Measurements from ENCODE around the gene OR5H14.
A peak's percentile ranks its signal among the peaks of the same experiment; 100 is the strongest.
"Not testable (repeated sequence)": the region's sequence is repeated elsewhere in the genome, so short reads cannot be mapped to it uniquely, and the experiment has no call there.

The OR5H14 gene

GRCh38 chr3:98148751-98149150, 1.5 kb downstream of the OR5H14 start:
- WGBS, 2 experiments (ENCODE audit: insufficient coverage in 2 of 2): 40% methylated on average over 1 of the region's 3 CpGs; no CpG with 5 or more reads in 1 of the 2 experiments
- Histone ChIP-seq H3K9me3 (ENCODE audit: control insufficient read depth, low read length) (no peaks in the 10 kb centered on the region), H3K36me3 (ENCODE audit: control insufficient read depth, insufficient read depth, low read length) (no peaks in the 10 kb centered on the region), H3K4me3 (ENCODE audit: extremely low read depth, insufficient read depth, low read length, poor library complexity, severe bottlenecking) (no peak overlapping the region), H3K27ac (ENCODE audit: low read depth, low read length, severe bottlenecking) (no peak overlapping the region), H3K4me1 (ENCODE audit: control insufficient read depth, insufficient read depth, low read length, poor library complexity, severe bottlenecking) (peaks cover 6% of the 10 kb centered on the region)

- not testable (repeated sequence) for H3K27ac ChIP-seq (ENCODE audit: low read depth, low read length, severe bottlenecking); H3K9me3 ChIP-seq (ENCODE audit: control insufficient read depth, low read length); H3K36me3 ChIP-seq (ENCODE audit: control insufficient read depth, insufficient read depth, low read length); H3K4me1 ChIP-seq (ENCODE audit: control insufficient read depth, insufficient read depth, low read length, poor library complexity, severe bottlenecking); H3K4me3 ChIP-seq (ENCODE audit: extremely low read depth, insufficient read depth, low read length, poor library complexity, severe bottlenecking)
- 93 to 100% methylated on average over 2 to 3 of the region's 4 CpGs for WGBS, 2 experiments (ENCODE audit: insufficient coverage in 2 of 2)
These were observed 2.2 kb downstream of the OR5H14 start for GRCh38 chr3:98149456-98149855.

- Histone ChIP-seq H3K4me3 (ENCODE audit: extremely low read depth, insufficient read depth, low read length, poor library complexity, severe bottlenecking) (no peak overlapping the region), H3K36me3 (ENCODE audit: control insufficient read depth, insufficient read depth, low read length) (no peaks in the 10 kb centered on the region), H3K4me1 (ENCODE audit: control insufficient read depth, insufficient read depth, low read length, poor library complexity, severe bottlenecking) (peaks cover 6% of the 10 kb centered on the region), H3K27ac (ENCODE audit: low read depth, low read length, severe bottlenecking) (peak overlapping the region; percentile 73), H3K9me3 (ENCODE audit: control insufficient read depth, low read length) (no peaks in the 10 kb centered on the region)
- WGBS, 2 experiments (ENCODE audit: insufficient coverage in 2 of 2): 64 to 67% methylated on average over 3 to 4 of the region's 5 CpGs
These were observed 4.0 kb downstream of the OR5H14 start for GRCh38 chr3:98151241-98151640.

DNA sequence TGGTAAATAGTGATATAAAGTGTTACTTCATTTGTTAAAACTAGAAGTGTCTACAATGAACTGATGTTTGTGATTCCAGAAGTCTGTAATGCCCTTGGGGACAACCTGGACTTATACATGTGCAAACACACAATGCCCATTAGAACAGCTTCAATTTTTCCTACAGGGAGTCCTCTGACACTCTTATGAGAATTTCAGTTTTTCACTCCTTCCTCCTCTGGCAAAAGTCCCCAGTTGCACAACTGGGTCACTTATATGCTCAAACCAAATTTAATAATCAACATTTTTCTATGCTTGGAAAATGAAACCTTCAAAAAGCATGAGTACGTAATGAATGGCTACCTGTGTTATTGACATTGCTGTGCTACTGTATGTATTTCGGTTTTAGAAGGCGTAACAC, 19.1 kb downstream of the OR5H14 start, which contains the start of gene OR5H15:
TSS of gene OR5H15 (plus strand) at position 301 of the 400 bp plus-strand sequence. CDS start 2,004 bp downstream, outside the sequence.
- no peaks in the 10 kb centered on the region for H3K9me3 ChIP-seq (ENCODE audit: control insufficient read depth, low read length)
- no peaks in the 10 kb centered on the region for H3K4me1 ChIP-seq (ENCODE audit: control insufficient read depth, insufficient read depth, low read length, poor library complexity, severe bottlenecking)
- H3K27ac ChIP-seq (ENCODE audit: low read depth, low read length, severe bottlenecking): no peak within 1 kb of the TSS
- WGBS, 2 experiments (ENCODE audit: insufficient coverage in 2 of 2): no CpG with 5 or more reads among the region's 3 CpGs
- H3K36me3 ChIP-seq (ENCODE audit: control insufficient read depth, insufficient read depth, low read length): no peaks in the 10 kb centered on the region
- H3K4me3 ChIP-seq (ENCODE audit: extremely low read depth, insufficient read depth, low read length, poor library complexity, severe bottlenecking): no peak within 1 kb of the TSS

- no peaks in the 10 kb centered on the region for H3K4me1 ChIP-seq (ENCODE audit: control insufficient read depth, insufficient read depth, low read length, poor library complexity, severe bottlenecking)
- H3K27ac ChIP-seq (ENCODE audit: low read depth, low read length, severe bottlenecking): no peak overlapping the region
- no peak overlapping the region for H3K4me3 ChIP-seq (ENCODE audit: extremely low read depth, insufficient read depth, low read length, poor library complexity, severe bottlenecking)
- H3K9me3 ChIP-seq (ENCODE audit: control insufficient read depth, low read length): no peaks in the 10 kb centered on the region
- 78 to 90% methylated on average over 1 of the region's 1 CpG for WGBS, 2 experiments (ENCODE audit: insufficient coverage in 2 of 2)
- no peaks in the 10 kb centered on the region for H3K36me3 ChIP-seq (ENCODE audit: control insufficient read depth, insufficient read depth, low read length)
These were observed 23.8 kb downstream of the OR5H14 start for GRCh38 chr3:98171071-98171470.

GRCh38 chr3:98172621-98173020, 25.3 kb downstream of the OR5H14 start:
- H3K4me3 ChIP-seq (ENCODE audit: extremely low read depth, insufficient read depth, low read length, poor library complexity, severe bottlenecking): no peak overlapping the region
- WGBS, 2 experiments (ENCODE audit: insufficient coverage in 2 of 2): 84 to 97% methylated on average over 5 of the region's 7 CpGs
- H3K36me3 ChIP-seq (ENCODE audit: control insufficient read depth, insufficient read depth, low read length): no peaks in the 10 kb centered on the region
- no peaks in the 10 kb centered on the region for H3K9me3 ChIP-seq (ENCODE audit: control insufficient read depth, low read length)
- no peak overlapping the region for H3K27ac ChIP-seq (ENCODE audit: low read depth, low read length, severe bottlenecking)
- no peaks in the 10 kb centered on the region for H3K4me1 ChIP-seq (ENCODE audit: control insufficient read depth, insufficient read depth, low read length, poor library complexity, severe bottlenecking)

DNA sequence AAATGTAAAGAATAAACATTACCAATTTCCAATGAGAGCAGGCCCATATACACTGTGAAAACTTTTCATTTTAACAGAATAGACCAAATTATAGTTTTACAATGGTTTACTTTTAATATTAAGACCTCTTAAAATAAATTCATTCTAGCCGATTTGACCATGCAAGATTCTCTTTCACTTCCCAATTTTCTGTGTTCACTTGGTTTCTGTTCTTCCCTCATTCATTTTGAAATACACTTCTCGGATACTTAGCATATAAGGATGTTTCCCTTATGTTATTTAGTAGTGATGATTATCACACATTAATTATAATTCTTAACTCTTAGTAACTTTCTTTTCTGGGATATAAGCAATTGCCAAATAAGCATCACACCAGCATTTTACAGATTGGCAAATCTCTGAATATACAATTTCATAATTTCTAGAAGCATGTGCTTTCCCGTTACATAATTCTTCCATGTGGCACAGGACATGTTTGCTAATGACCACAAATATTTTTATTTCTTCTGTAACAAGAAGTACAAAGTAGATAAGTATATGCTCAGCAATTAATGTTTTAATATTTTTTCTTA, 33.1 kb downstream of the OR5H14 start:
- 93 to 100% methylated on average over 2 of the region's 3 CpGs for WGBS, 2 experiments (ENCODE audit: insufficient coverage in 2 of 2)
- H3K36me3 ChIP-seq (ENCODE audit: control insufficient read depth, insufficient read depth, low read length): no peaks in the 10 kb centered on the region
- no peaks in the 10 kb centered on the region for H3K9me3 ChIP-seq (ENCODE audit: control insufficient read depth, low read length)
- H3K4me3 ChIP-seq (ENCODE audit: extremely low read depth, insufficient read depth, low read length, poor library complexity, severe bottlenecking): no peak overlapping the region
- H3K4me1 ChIP-seq (ENCODE audit: control insufficient read depth, insufficient read depth, low read length, poor library complexity, severe bottlenecking): no peaks in the 10 kb centered on the region
- no peak overlapping the region for H3K27ac ChIP-seq (ENCODE audit: low read depth, low read length, severe bottlenecking)

DNA sequence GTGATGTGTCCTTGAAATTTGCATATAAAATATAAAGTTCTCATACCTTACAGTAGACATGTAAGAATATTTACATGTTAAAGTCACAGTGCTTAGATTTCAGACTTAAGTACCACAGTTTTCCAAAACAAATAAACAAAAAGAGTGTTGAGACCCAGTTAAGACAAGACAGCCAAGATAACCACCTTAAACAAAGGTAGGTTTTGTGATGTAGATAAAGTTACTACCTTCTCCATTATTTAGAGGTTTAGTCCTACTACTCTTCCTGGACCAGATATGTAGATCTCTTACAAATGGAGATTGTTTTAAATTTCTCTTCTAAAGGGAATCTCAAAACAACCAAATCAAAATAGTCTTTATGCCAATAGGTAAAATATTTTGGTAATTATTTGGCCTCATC, 34.9 kb downstream of the OR5H14 start:
- no peak overlapping the region for H3K27ac ChIP-seq (ENCODE audit: low read depth, low read length, severe bottlenecking)
- no peaks in the 10 kb centered on the region for H3K36me3 ChIP-seq (ENCODE audit: control insufficient read depth, insufficient read depth, low read length)
- H3K4me1 ChIP-seq (ENCODE audit: control insufficient read depth, insufficient read depth, low read length, poor library complexity, severe bottlenecking): no peaks in the 10 kb centered on the region
- H3K9me3 ChIP-seq (ENCODE audit: control insufficient read depth, low read length): no peaks in the 10 kb centered on the region
- no peak overlapping the region for H3K4me3 ChIP-seq (ENCODE audit: extremely low read depth, insufficient read depth, low read length, poor library complexity, severe bottlenecking)

DNA sequence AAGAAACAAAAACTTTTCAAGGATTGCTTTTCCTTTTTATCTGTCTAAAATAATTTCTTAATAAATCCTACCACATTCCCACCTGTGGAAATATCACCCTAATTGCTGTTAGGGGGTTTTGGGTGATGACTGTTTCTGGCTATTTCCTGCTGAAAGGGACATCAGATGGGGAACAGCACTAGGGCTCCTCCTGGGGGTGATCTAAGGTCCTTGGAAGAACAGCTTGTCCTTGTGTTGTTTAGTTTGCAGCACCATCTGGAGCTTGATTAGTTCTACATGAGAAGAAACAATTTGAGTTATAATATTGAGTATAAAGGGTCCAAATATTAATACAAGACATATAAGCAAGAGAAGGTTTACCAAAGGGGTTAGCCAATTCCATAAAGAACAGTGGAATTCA, 37.9 kb downstream of the OR5H14 start:
- Histone ChIP-seq H3K27ac (ENCODE audit: low read depth, low read length, severe bottlenecking) (no peak overlapping the region), H3K4me1 (ENCODE audit: control insufficient read depth, insufficient read depth, low read length, poor library complexity, severe bottlenecking) (no peaks in the 10 kb centered on the region), H3K36me3 (ENCODE audit: control insufficient read depth, insufficient read depth, low read length) (no peaks in the 10 kb centered on the region), H3K4me3 (ENCODE audit: extremely low read depth, insufficient read depth, low read length, poor library complexity, severe bottlenecking) (no peak overlapping the region), H3K9me3 (ENCODE audit: control insufficient read depth, low read length) (no peaks in the 10 kb centered on the region)

DNA sequence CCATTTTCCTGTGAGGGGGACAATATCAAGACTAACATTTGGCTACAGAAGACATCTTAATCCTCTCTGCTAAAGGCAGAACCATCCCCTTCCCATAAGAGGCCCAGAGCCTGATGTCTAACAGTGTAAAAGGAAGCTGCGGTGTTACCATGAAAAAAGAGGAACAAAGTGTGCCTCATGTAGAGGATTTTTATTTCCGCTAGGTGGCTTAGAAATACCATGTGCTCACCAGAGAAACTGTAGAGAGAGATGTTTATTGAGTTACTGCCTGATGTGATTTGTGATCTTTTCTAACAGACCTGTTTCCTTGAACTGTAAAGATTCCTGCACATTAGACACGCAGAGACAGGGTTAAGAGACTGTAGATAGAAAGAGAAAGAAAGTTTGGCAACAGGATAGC, 41.3 kb downstream of the OR5H14 start:
- Histone ChIP-seq H3K4me3 (ENCODE audit: extremely low read depth, insufficient read depth, low read length, poor library complexity, severe bottlenecking) (no peak overlapping the region), H3K9me3 (ENCODE audit: control insufficient read depth, low read length) (no peaks in the 10 kb centered on the region)
- WGBS, 2 experiments (ENCODE audit: insufficient coverage in 2 of 2): 42 to 45% methylated on average over 2 of the region's 3 CpGs

GRCh38 chr3:98190911-98191310, 43.6 kb downstream of the OR5H14 start:
- H3K27ac ChIP-seq (ENCODE audit: low read depth, low read length, severe bottlenecking); H3K36me3 ChIP-seq (ENCODE audit: control insufficient read depth, insufficient read depth, low read length); H3K4me3 ChIP-seq (ENCODE audit: extremely low read depth, insufficient read depth, low read length, poor library complexity, severe bottlenecking); H3K9me3 ChIP-seq (ENCODE audit: control insufficient read depth, low read length): not testable (repeated sequence)
- peaks cover 10% of the 10 kb centered on the region for H3K4me1 ChIP-seq (ENCODE audit: control insufficient read depth, insufficient read depth, low read length, poor library complexity, severe bottlenecking)

More for the DNA sequence above, 41.3 kb downstream of the OR5H14 start:
- H3K27ac ChIP-seq (ENCODE audit: low read depth, low read length, severe bottlenecking): no peak overlapping the region
- H3K36me3 ChIP-seq (ENCODE audit: control insufficient read depth, insufficient read depth, low read length): no peaks in the 10 kb centered on the region
- H3K4me1 ChIP-seq (ENCODE audit: control insufficient read depth, insufficient read depth, low read length, poor library complexity, severe bottlenecking): no peaks in the 10 kb centered on the region

Measured in mesodermal cell (in vitro differentiated cells).